H1 (cell line): ENCODE results near the gene HSPA12A. TPM values are rescaled to one million over a fixed set of nuclear protein-coding genes. Genes with fewer than 3 reads are reported as not detected.

ENCODE experiments used
- CTCF ChIA-PET: fragments of 300-600 bp; sonication (Branson Sonifier 250); formaldehyde crosslinking; loops from one replicate; lab custom pipeline; 2021; ENCODE audit not compliant: partially characterized antibody; lab: Charles Lee
- POLR2A ChIA-PET: fragments of 300-600 bp; sonication (Branson Sonifier 250); formaldehyde crosslinking; loops from one replicate; lab custom pipeline; 2021; ENCODE audit warnings: inconsistent platforms; ENCODE audit not compliant: partially characterized antibody; lab: Charles Lee
- DNase-seq, 2 experiments: peaks; one replicate each; pipeline versions ENCODE4 v3.0.0 to v3.0.0-alpha.2; 2010 to 2022; ENCODE audit warnings: low spot score in 2 of 2, low read depth in 1 of 2, mixed read lengths in 1 of 2
- FAIRE-seq: peaks from 2 replicates; lab custom pipeline; 2011; peaks lifted over from hg19 to GRCh38; lab: Jason Lieb, UNC
- H2AFZ ChIP-seq: 2 replicates; pipeline ENCODE4 v1.8.1; 2012; ENCODE audit warnings: low read length, inconsistent platforms
- H2AK5ac ChIP-seq: 2 replicates; pipeline ENCODE4 v1.6.1; 2013; ENCODE audit warnings: low read depth, low read length
- H2BK120ac ChIP-seq: replicated peaks from 2 replicates; pipeline ENCODE3; 2013; ENCODE audit warnings: low read depth, low read length, inconsistent platforms
- H2BK12ac ChIP-seq: 2 replicates; pipeline ENCODE4 v1.6.1; 2013; ENCODE audit warnings: low read depth, low read length
- H2BK15ac ChIP-seq: 2 replicates; pipeline ENCODE4 v1.6.1; 2013; ENCODE audit warnings: low read length
- H2BK20ac ChIP-seq: 2 replicates; pipeline ENCODE4 v1.6.1; 2013; ENCODE audit warnings: low read length
- H2BK5ac ChIP-seq: 2 replicates; pipeline ENCODE4 v1.6.1; 2013; ENCODE audit warnings: low read depth, low read length
- H3K14ac ChIP-seq: 2 replicates; pipeline ENCODE4 v1.6.1; 2013; ENCODE audit warnings: inconsistent platforms; ENCODE audit not compliant: insufficient read length
- H3K18ac ChIP-seq: 2 replicates; pipeline ENCODE4 v1.6.1; 2013; ENCODE audit warnings: low read length; ENCODE audit errors: extremely low read depth
- H3K23ac ChIP-seq: 2 replicates; pipeline ENCODE4 v1.6.1; 2013; ENCODE audit warnings: inconsistent platforms; ENCODE audit not compliant: insufficient read length
- H3K23me2 ChIP-seq: 2 replicates; pipeline ENCODE4 v1.6.1; 2013; ENCODE audit warnings: low read depth, low read length
- H3K27ac ChIP-seq: 2 replicates; pipeline ENCODE4 v1.6.1; 2011; ENCODE audit warnings: low read depth, low read length, inconsistent platforms
- H3K27me3 ChIP-seq, 4 experiments: replicated peaks in 1 of 4; 1 replicate in 1 of 4; 2 replicates in 3 of 4; pipeline versions ENCODE4 v1.6.1 to v1.8.1; 2011 to 2013; ENCODE audit warnings: low read length in 3 of 4, mild to moderate bottlenecking in 3 of 4, inconsistent platforms in 2 of 4, mixed read lengths in 2 of 4, moderate library complexity in 1 of 4; ENCODE audit not compliant: control insufficient read depth in 3 of 4, insufficient read depth in 3 of 4; ENCODE audit errors: extremely low read depth in 1 of 4
- H3K36me3 ChIP-seq, 4 experiments: 2 replicates each; pipeline versions ENCODE4 v1.6.1 to v1.8.1; 2011 to 2013; ENCODE audit warnings: mild to moderate bottlenecking in 4 of 4, low read length in 3 of 4, moderate library complexity in 2 of 4, control low read depth in 1 of 4, inconsistent platforms in 1 of 4; ENCODE audit not compliant: insufficient read depth in 4 of 4, control insufficient read depth in 2 of 4
- H3K4ac ChIP-seq: replicated peaks from 2 replicates; pipeline ENCODE3; 2013; ENCODE audit warnings: low read length, low read depth, mixed read lengths, inconsistent platforms; ENCODE audit not compliant: insufficient read length
- H3K4me1 ChIP-seq, 4 experiments: replicated peaks in 1 of 4; 1 replicate in 1 of 4; 2 replicates in 3 of 4; pipeline versions ENCODE4 v1.6.1 to v1.8.1; 2011 to 2013; ENCODE audit warnings: low read length in 3 of 4, inconsistent platforms in 2 of 4, mixed read lengths in 1 of 4; ENCODE audit not compliant: insufficient read depth in 4 of 4, control insufficient read depth in 3 of 4
- H3K4me2 ChIP-seq, 2 experiments: 2 replicates each; pipeline versions ENCODE4 v1.6.1 to v1.8.1; 2011 to 2013; ENCODE audit warnings: low read depth in 2 of 2, low read length in 2 of 2, control low read depth in 1 of 2, inconsistent platforms in 1 of 2, mild to moderate bottlenecking in 1 of 2; ENCODE audit not compliant: insufficient read depth in 1 of 2
- H3K4me3 ChIP-seq, 4 experiments: fragments of 200-600, 300-600 bp in 1 of 4; sonication (generic), shearing (Covaris generic), sonication (Bioruptor Twin) in 1 of 4; 2 replicates each; pipeline versions ENCODE4 v1.5.1 to v1.8.1; 2011 to 2016; ENCODE audit warnings: low read length in 4 of 4, low read depth in 3 of 4, control low read depth in 2 of 4, inconsistent platforms in 2 of 4, mild to moderate bottlenecking in 2 of 4, mixed read lengths in 1 of 4, moderate library complexity in 1 of 4; ENCODE audit not compliant: insufficient read depth in 2 of 4; ENCODE audit errors: extremely low read depth in 1 of 4
- H3K56ac ChIP-seq: replicated peaks from 2 replicates; pipeline ENCODE3; 2013; ENCODE audit warnings: low read depth, mild to moderate bottlenecking, mixed read lengths, low read length, inconsistent platforms; ENCODE audit not compliant: insufficient read length
- H3K79me1 ChIP-seq: 2 replicates; pipeline ENCODE4 v1.6.1; 2013; ENCODE audit warnings: low read depth, low read length, control low read depth
- H3K79me2 ChIP-seq, 2 experiments: 2 replicates each; pipeline versions ENCODE4 v1.6.1 to v1.8.1; 2012 to 2013; ENCODE audit warnings: low read length in 2 of 2, mild to moderate bottlenecking in 2 of 2, inconsistent platforms in 1 of 2; ENCODE audit not compliant: insufficient read depth in 2 of 2, control insufficient read depth in 1 of 2
- H3K9ac ChIP-seq, 4 experiments: replicated peaks in 1 of 4; 1 replicate in 1 of 4; 2 replicates in 3 of 4; pipeline versions ENCODE4 v1.6.1 to v1.8.1; 2011 to 2013; ENCODE audit warnings: low read depth in 3 of 4, low read length in 3 of 4, control low read depth in 2 of 4, mild to moderate bottlenecking in 2 of 4, moderate library complexity in 2 of 4, inconsistent platforms in 1 of 4; ENCODE audit errors: extremely low read depth in 1 of 4
- H3K9me3 ChIP-seq, 2 experiments: 2 replicates each; pipeline versions ENCODE4 v1.6.1 to v1.8.1; 2012 to 2013; ENCODE audit warnings: mild to moderate bottlenecking in 2 of 2, moderate library complexity in 2 of 2, control low read depth in 1 of 2, inconsistent platforms in 1 of 2, low read depth in 1 of 2, low read length in 1 of 2, mixed read lengths in 1 of 2; ENCODE audit not compliant: insufficient read depth in 2 of 2
- H4K20me1 ChIP-seq, 2 experiments: replicated peaks in 1 of 2; 2 replicates each; pipeline versions ENCODE3 to v1.8.1; 2011 to 2013; ENCODE audit warnings: inconsistent platforms in 2 of 2, low read length in 2 of 2, mild to moderate bottlenecking in 1 of 2; ENCODE audit not compliant: insufficient read depth in 2 of 2, control insufficient read depth in 1 of 2
- H4K5ac ChIP-seq: 2 replicates; pipeline ENCODE4 v1.6.1; 2013; ENCODE audit warnings: low read length, low read depth, mixed read lengths, inconsistent platforms; ENCODE audit not compliant: insufficient read length
- H4K8ac ChIP-seq: 2 replicates; pipeline ENCODE4 v1.8.0; 2013; ENCODE audit warnings: mild to moderate bottlenecking, moderate library complexity, low read length, inconsistent platforms; ENCODE audit not compliant: insufficient read depth; ENCODE audit errors: extremely low read depth
- H4K91ac ChIP-seq: replicated peaks from 2 replicates; pipeline ENCODE3; 2013; ENCODE audit warnings: low read length, mixed read lengths, inconsistent platforms; ENCODE audit not compliant: insufficient read length
- BCL11A ChIP-seq, 2 experiments: IDR thresholded peaks; one replicate each; pipeline ENCODE4 v1.6.1; 2011; ENCODE audit warnings: low read depth in 2 of 2, low read length in 2 of 2, mild to moderate bottlenecking in 2 of 2
- CHD1 ChIP-seq: IDR thresholded peaks from 2 replicates; pipeline ENCODE4 v1.6.1; 2012; ENCODE audit warnings: low read depth, low read length, improper control_type of control experiment
- CTCF ChIP-seq, 3 experiments: IDR thresholded peaks; 1 replicate in 2 of 3; 2 replicates in 1 of 3; pipeline versions ENCODE4 v1.5.1 to v1.6.1; 2011; ENCODE audit warnings: low read length in 3 of 3, mild to moderate bottlenecking in 3 of 3, inconsistent platforms in 2 of 3, low read depth in 1 of 3, moderate library complexity in 1 of 3; ENCODE audit not compliant: insufficient read depth in 1 of 3; ENCODE audit errors: control extremely low read depth in 1 of 3
- EP300 ChIP-seq, 2 experiments: IDR thresholded peaks; 1 replicate in 1 of 2; 2 replicates in 1 of 2; pipeline ENCODE4 v1.6.1; 2011 to 2012; ENCODE audit warnings: low read depth in 2 of 2, low read length in 2 of 2, mild to moderate bottlenecking in 2 of 2, borderline replicate concordance in 1 of 2, inconsistent platforms in 1 of 2, moderate library complexity in 1 of 2
- FOSL1 ChIP-seq: IDR thresholded peaks from 2 replicates; pipeline ENCODE4 v1.6.1; 2011; ENCODE audit warnings: mild to moderate bottlenecking, low read depth, low read length, moderate library complexity; ENCODE audit not compliant: insufficient read depth
- TCF12 ChIP-seq: IDR thresholded peaks from 2 replicates; pipeline ENCODE4 v1.6.1; 2011; ENCODE audit warnings: low read depth, mild to moderate bottlenecking, low read length
- WGBS, 2 experiments: shearing (Covaris generic) in 1 of 2; methylation state at CpG; one replicate each; pipeline versions ENCODE4 v1.1.6 to v1.1.7; 2013 to 2015; ENCODE audit warnings: low lambda C conversion rate in 2 of 2, mixed read lengths in 2 of 2, inconsistent platforms in 1 of 2, low coverage in 1 of 2, missing lambda C conversion rate in 1 of 2; ENCODE audit not compliant: insufficient replicate concordance in 2 of 2, insufficient coverage in 1 of 2, insufficient read length in 1 of 2; ENCODE audit errors: extremely low coverage in 1 of 2, missing lambda C conversion rate in 1 of 2; 5-methylcytosine and 5-hydroxymethylcytosine counted together
- polyA plus RNA-seq, 7 experiments: library from polyadenylated mRNA; depleted of rRNA in 3 of 7; stranded (reverse) in 5 of 7; unstranded in 2 of 7; fragments of >200 nt in 5 of 7; fragments of 200-250 nt in 2 of 7; gene quantifications; 1 replicate in 5 of 7; 2 replicates in 1 of 7; 4 replicates in 1 of 7; pipeline versions ENCODE4 v1.2.1 to v1.2.3, GENCODE V29; 2011 to 2013; ENCODE audit warnings: missing spikeins in 2 of 7, mixed read lengths in 2 of 7
- total RNA-seq: library from RNA; stranded (reverse); fragmentation: NEBNext Ultra II Directional; extraction: Animal tissue kit (Norgen Biotek cat#: 25700); gene quantifications from 2 replicates; pipeline ENCODE4 v1.2.1, GENCODE V29; 2021

Gene HSPA12A
- total and polyA plus RNA-seq, 2 of the 8 experiments (the other 6 are each of a cell fraction or from before 2014, with no cell fraction given), result 3.1 to 6.9 TPM

GRCh38 chr10:116691635-116692034 is 50.7 kb downstream of the HSPA12A start:
- Histone ChIP-seq H3K23ac (no peak overlapping the region), H3K27ac (no peak overlapping the region), H2BK20ac (no peak overlapping the region), H4K8ac (no peak overlapping the region), H3K18ac (no peak overlapping the region), H3K4me1 (peaks cover 4 to 17% (median 8%) of the 10 kb centered on the region in 4 experiments; a peak in 6 of 7 replicates), H3K14ac (no peak overlapping the region), H2BK12ac (peak overlapping the region; percentile 23; the same call in 1 of the 2 replicates), H2AFZ (no peak overlapping the region), H3K56ac (no peak overlapping the region), H3K23me2 (no peaks in the 10 kb centered on the region), H4K20me1 (no peaks in the 10 kb centered on the region), H3K4me2 (0 out of 4 replicates have a peak overlapping the region, but pooled peaks have one; percentile 29 to 33), H3K36me3 (no peaks in the 10 kb centered on the region), H4K5ac (no peak overlapping the region), H2BK15ac (peak overlapping the region; percentile 61; the same call in 1 of the 2 replicates), H3K4me3 (no peak overlapping the region), H4K91ac (no peak overlapping the region), H3K79me2 (no peaks in the 10 kb centered on the region), H3K4ac (no peak overlapping the region), H3K79me1 (no peaks in the 10 kb centered on the region), H3K27me3 (no peaks in the 10 kb centered on the region; a peak in 3 of 7 replicates), H3K9ac (no peak overlapping the region), H3K9me3 (no peaks in the 10 kb centered on the region), H2BK5ac (no peak overlapping the region), H2AK5ac (no peak overlapping the region), H2BK120ac (no peak overlapping the region)
- CTCF ChIA-PET, result interaction anchor here (0.9 to 12.9 kb wide), 27 partner anchors 10 to 483 kb away, joined by 3 to 223 read pairs (median 5); partner anchors contain the start of gene HSPA12A
- WGBS, 2 experiments, result 71% methylated on average over 6 of the region's 6 CpGs; no CpG with 5 or more reads in 1 of the 2 experiments
- POLR2A ChIA-PET, result no interaction called here
- FAIRE-seq, result no peak
- no peak for DNase-seq
- no peak for TF ChIP-seq CHD1
- TF ChIP-seq CTCF (IDR thresholded peaks at IDR 0.05; ENCODE audit: control extremely low read depth in 1 of 3, insufficient read depth in 1 of 3, low read depth in 1 of 3, low read length in 3 of 3), result no peak
- no peak for TF ChIP-seq EP300 (IDR thresholded peaks at IDR 0.05; ENCODE audit: borderline replicate concordance in 1 of 2, low read depth in 2 of 2, low read length in 2 of 2)
- TF ChIP-seq FOSL1, result no peak
- no peak for TF ChIP-seq TCF12
- TF ChIP-seq BCL11A (IDR thresholded peaks at IDR 0.05; ENCODE audit: low read depth in 2 of 2, low read length in 2 of 2), result no peak
